Smooth muscle cell of the brain vasculature (primary cell): Measurements from ENCODE around the gene CDX2.

ENCODE experiments used
- DNase-seq: peaks from one replicate; pipeline ENCODE4 v3.0.0-alpha.2; 2012; ENCODE audit warnings: low read depth, low spot score

CDX2 gene

GRCh38 chr13:27928805-27929753 is 40.0 kb downstream of the CDX2 start:
- no peak for DNase-seq

GRCh38 chr13:27928353-27928804 is 40.7 kb downstream of the CDX2 start:
- no peak for DNase-seq

GRCh38 chr13:27927444-27928352 is 41.4 kb downstream of the CDX2 start:
- no peak for DNase-seq

- DNase-seq = no peak
Observed at GRCh38 chr13:27926644-27927434, 42.3 kb downstream of the CDX2 start.

GRCh38 chr13:27925220-27925991 is 43.7 kb downstream of the CDX2 start:
- no peak for DNase-seq

GRCh38 chr13:27924529-27925141 is 44.5 kb downstream of the CDX2 start:
- DNase-seq = no peak

- DNase-seq = no peak
Observed at GRCh38 chr13:27923794-27924528, 45.2 kb downstream of the CDX2 start.

- DNase-seq = no peak
Observed at GRCh38 chr13:27922883-27923612, 46.1 kb downstream of the CDX2 start.

GRCh38 chr13:27921961-27922882 is 46.9 kb downstream of the CDX2 start:
- DNase-seq = no peak

GRCh38 chr13:27921421-27921960 is 47.6 kb downstream of the CDX2 start:
- DNase-seq = no peak

GRCh38 chr13:27920677-27921420 is 48.3 kb downstream of the CDX2 start:
- DNase-seq = no peak

- DNase-seq = no peak
Observed at GRCh38 chr13:27919934-27920676, 49.0 kb downstream of the CDX2 start, which contains the start of gene PDX1. Gene PDX1, plus strand, starts transcription at chr13:27920000. Its CDS starts 139 bp downstream, at chr13:27920139.

GRCh38 chr13:27919659-27919933 is 49.5 kb downstream of the CDX2 start:
- no peak for DNase-seq

- no peak for DNase-seq
Observed at GRCh38 chr13:27918918-27919658, 50.0 kb downstream of the CDX2 start.
